ENCODE results near the gene FMO1. TPM values are rescaled to one million over a fixed set of nuclear protein-coding genes. Genes with fewer than 3 reads are reported as not detected.

FMO1 gene
- total RNA-seq, 1 donor from 2014 or later: 0.49 TPM

DNA sequence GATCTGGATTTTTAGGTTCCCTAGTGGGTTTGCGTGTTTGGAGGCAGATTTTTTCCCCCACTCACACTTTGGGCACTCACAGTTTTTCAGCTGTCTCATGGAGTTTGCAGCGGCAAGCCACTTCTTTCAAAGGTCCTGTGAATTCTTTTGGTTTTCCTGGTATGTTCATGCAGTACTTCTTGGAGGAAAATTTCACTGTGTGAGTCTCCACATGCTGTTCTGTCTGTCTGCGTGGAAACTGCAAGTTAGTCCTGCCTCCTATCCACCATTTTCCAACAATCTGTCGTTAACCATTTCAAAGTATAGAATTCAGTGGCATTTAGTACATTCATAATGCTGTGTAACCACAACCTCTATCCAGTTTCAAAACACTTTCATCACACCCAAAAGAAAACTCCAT, 793 bp upstream of the FMO1 start:
- no peak for TF ChIP-seq CTCF (IDR thresholded peaks at IDR 0.05; ENCODE audit: borderline replicate concordance)
- Histone ChIP-seq H3K4me3 (no peak overlapping the region), H3K36me3 (no peaks in the 10 kb centered on the region), H3K27ac (replicated peaks) (no peak overlapping the region), H3K27me3 (ENCODE audit: low read depth) (peaks cover 14% of the 10 kb centered on the region), H3K4me1 (peaks cover 9% of the 10 kb centered on the region), H3K9me3 (replicated peaks) (no peaks in the 10 kb centered on the region)
- intact Hi-C loops (cut with micrococcal nuclease): loop anchor here (5.0 kb wide), 1 partner anchor 65 kb away; the partner anchor contains the start of gene FMO4
- DNase-seq: no peak

DNA sequence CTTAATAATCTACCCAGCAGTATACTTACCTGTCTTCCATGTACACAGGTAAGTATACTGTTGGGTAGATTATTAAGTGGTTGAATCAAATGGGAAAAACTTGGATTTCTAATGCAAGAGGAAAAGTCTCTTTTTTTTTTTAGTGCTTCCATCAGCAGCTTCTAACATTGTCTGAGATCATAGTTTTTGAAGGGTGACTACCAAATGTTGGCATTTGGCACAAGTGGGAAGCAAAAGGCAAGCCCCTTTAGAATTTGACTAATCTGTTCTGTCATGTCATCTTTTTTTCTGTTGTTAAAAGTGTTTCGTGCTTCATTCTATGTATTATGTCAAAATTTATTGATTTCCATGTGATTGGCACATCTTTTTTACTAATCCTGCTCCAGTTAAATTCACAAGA, 547 bp downstream of the FMO1 start:
- H3K36me3 ChIP-seq: no peaks in the 10 kb centered on the region
- no peak overlapping the region for H3K4me3 ChIP-seq
- no peaks in the 10 kb centered on the region for H3K9me3 ChIP-seq (replicated peaks)
- DNase-seq: no peak
- H3K4me1 ChIP-seq: peaks cover 9% of the 10 kb centered on the region
- no peak for TF ChIP-seq CTCF (IDR thresholded peaks at IDR 0.05; ENCODE audit: borderline replicate concordance)
- peaks cover 28% of the 10 kb centered on the region for H3K27me3 ChIP-seq (ENCODE audit: low read depth)
- H3K27ac ChIP-seq (replicated peaks): no peak overlapping the region
- intact Hi-C loops (cut with micrococcal nuclease): loop anchor here (5.0 kb wide), 1 partner anchor 63 kb away; the partner anchor contains the start of gene FMO4

DNA sequence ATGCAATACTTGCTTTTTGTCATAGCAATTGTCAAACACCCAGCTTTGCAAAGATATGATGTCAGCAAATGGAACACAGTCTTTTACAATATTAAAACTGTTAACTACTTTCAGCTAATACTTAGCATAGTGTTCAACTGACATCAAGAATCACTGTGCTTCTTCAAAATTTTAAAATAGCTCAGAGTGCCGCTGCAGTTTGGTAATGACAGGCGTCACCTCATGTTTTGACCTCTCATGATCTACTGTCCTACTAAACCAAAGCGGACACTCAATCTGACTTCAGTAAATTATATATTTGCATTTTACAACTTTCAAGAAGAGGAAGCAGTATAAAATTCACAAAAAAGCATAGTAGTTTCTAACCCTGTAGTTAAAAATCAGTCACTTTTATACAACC, 2.0 kb downstream of the FMO1 start:
- intact Hi-C loops (cut with micrococcal nuclease): no loop called here
- H3K9me3 ChIP-seq (replicated peaks): no peaks in the 10 kb centered on the region
- no peak overlapping the region for H3K27ac ChIP-seq (replicated peaks)
- no peak for DNase-seq
- H3K4me3 ChIP-seq: no peak overlapping the region
- no peak for TF ChIP-seq CTCF (IDR thresholded peaks at IDR 0.05; ENCODE audit: borderline replicate concordance)
- no peaks in the 10 kb centered on the region for H3K36me3 ChIP-seq
- H3K27me3 ChIP-seq (ENCODE audit: low read depth): peaks cover 41% of the 10 kb centered on the region
- H3K4me1 ChIP-seq: peaks cover 9% of the 10 kb centered on the region

GRCh38 chr1:171251042-171251951, 3.0 kb downstream of the FMO1 start:
- DNase-seq: peak; percentile 36
- Histone ChIP-seq H3K4me1 (peaks cover 9% of the 10 kb centered on the region), H3K27me3 (ENCODE audit: low read depth) (peaks cover 43% of the 10 kb centered on the region), H3K4me3 (peak overlapping the region; percentile 70), H3K36me3 (no peaks in the 10 kb centered on the region), H3K9me3 (replicated peaks) (no peaks in the 10 kb centered on the region), H3K27ac (replicated peaks) (no peak overlapping the region)
- intact Hi-C loops (cut with micrococcal nuclease): no loop called here
- TF ChIP-seq CTCF (IDR thresholded peaks at IDR 0.05; ENCODE audit: borderline replicate concordance): peak; percentile 61

DNA sequence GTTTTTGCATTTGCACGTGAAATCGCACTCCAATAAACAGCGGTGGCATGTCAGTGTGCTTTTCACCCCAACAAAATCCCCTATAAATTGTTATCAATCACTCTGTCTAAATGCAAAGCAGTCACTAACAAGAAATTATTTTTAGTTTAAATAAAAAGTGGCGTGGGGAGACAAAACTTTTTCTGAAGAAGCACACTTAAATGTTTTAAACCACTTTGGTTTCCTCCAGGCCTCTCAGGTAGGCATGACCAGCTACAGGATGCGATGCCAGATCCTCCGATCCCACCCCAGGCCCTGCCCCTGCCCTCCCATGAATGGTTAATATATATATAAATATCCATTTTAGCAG, 3.6 kb downstream of the FMO1 start:
- no peaks in the 10 kb centered on the region for H3K36me3 ChIP-seq
- no peaks in the 10 kb centered on the region for H3K9me3 ChIP-seq (replicated peaks)
- no peak for DNase-seq
- H3K27me3 ChIP-seq (ENCODE audit: low read depth): peaks cover 43% of the 10 kb centered on the region
- intact Hi-C loops (cut with micrococcal nuclease): no loop called here
- H3K4me1 ChIP-seq: peaks cover 13% of the 10 kb centered on the region
- TF ChIP-seq CTCF (IDR thresholded peaks at IDR 0.05; ENCODE audit: borderline replicate concordance): no peak
- H3K27ac ChIP-seq (replicated peaks): no peak overlapping the region
- peak overlapping the region; percentile 70 for H3K4me3 ChIP-seq
